HG02970 (cell line): ENCODE measurements around the gene TUBA4A.

ENCODE experiments used
- ATAC-seq: cut with Tn5 transposase; IDR thresholded peaks from one replicate; pipeline ENCODE4 v1.9.1; 2021; ENCODE audit warnings: mild to moderate bottlenecking, moderate library complexity, moderate number of reproducible peaks; ENCODE audit not compliant: unreplicated experiment, low FRiP score

The TUBA4A gene

GRCh38 chr2:219253753-219254589 lies at the start of gene TUBA4A:
TUBA4A (minus strand) TSS chr2:219253918; CDS start chr2:219253858, 60 bp downstream.
- ATAC-seq = peak; percentile 44

GRCh38 chr2:219302412-219302968 lies 48.8 kb upstream of the TUBA4A start:
- ATAC-seq = no peak

DNA sequence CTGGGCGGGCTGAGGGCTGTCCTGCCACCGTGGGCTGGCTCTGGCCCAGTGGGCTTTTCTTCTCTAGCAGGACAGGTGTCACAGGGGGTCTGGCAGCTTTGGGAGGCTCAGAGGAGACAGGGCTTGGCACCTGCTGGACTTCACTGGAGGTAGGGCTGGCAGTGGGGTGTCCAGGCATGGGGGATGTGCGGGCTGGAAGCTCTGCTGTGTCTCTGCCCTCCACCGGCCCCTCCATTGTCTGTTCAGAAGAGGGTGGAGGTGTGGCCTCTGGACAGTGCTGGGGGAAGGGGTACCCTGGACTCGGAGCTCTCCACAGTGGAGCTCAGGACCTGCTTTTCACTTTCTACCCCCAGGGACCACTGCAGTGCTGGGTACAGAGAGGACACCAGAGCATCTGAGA lies 46.3 kb upstream of the TUBA4A start:
- no peak for ATAC-seq

- ATAC-seq = no peak
Measured at GRCh38 chr2:219299372-219299760, 45.6 kb upstream of the TUBA4A start.

GRCh38 chr2:219298759-219299371 lies 45.1 kb upstream of the TUBA4A start:
- ATAC-seq = no peak

DNA sequence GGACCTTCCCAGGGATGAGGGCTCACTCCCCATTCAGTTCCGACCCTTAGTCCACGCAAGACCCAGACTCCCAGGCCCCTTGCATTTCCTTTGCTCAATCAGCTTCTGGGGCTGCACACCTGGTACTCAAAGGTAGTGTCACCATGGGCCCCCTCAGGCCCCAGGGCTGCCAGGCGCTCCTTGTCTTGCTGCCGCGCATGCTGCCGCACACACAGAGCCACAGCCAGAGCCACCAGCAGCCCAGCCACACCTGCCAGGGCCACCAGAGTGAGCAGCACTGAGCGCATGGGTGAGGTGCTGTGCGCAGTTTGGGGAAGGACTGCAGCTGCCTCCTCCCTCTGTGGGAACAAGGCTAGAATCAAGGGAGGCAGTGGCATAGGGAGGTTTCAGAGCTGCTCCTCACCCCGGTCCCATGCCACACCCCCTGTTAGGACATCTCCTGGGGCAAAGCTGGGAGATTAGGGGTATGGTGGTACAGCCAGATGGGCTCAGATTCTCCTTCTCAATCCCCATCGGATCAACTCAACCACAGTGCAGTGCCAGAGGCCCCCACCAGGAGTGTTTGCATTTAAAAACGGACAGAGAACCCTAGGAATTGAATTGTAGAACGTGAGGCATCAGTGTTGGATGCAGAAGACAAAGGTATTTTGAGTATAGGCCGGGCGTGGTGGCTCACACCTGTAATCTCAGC lies 44.2 kb upstream of the TUBA4A start:
- no peak for ATAC-seq

DNA sequence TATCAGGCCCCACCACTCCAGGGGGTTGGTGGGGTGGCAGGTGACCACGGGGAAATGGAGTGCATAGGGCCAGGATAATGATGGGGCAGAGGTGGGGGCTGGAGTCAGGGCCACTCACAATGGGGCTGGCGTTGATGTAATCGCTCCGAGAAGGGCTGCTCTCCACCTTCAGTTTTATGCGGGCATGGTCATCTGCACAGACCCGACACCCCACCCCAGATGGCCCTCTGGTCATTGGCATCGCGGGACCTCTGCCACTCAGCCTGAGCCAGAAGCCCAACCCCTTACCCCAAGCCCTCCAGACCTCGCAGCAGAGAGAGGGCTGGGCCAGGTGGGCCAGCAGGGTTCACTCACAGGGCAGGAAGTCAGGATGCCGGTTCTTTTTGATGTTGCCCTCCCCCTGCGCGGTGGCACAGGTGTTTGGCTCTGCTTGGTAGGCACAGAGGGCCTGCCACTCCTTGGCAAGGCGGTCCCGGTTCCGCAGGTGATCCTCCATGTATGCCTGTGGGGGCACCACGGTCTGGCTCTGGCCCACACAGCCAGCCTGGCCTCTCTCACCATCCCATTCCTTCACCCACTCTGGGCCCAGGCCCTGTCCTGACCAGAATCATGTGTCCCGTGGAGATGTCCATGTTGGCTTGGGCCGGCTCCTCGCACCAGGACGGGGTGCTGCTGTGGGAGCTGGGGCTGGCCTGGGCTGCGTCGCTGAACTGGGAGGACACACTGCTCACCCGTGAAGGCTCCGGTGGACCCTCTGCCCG lies 43.1 kb upstream of the TUBA4A start:
- no peak for ATAC-seq

DNA sequence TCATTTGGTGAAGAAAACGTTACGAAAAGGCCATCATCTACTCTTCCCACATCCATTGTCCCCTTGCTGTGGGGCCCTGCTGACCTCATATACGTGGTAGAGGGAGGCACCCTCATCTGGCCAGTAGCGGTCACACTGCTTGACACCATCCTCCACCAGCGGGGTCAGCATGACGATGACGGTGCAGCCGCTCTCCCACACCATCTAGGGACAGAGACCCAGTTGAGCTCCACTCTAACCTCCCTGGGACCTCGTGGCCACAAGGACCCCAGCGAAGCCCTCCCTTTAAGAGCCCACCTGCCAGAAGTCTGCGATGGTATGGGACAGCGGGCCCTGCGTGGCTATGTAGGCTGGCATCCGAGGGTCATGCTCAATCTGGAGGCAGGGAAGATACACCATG lies 42.4 kb upstream of the TUBA4A start:
- no peak for ATAC-seq

DNA sequence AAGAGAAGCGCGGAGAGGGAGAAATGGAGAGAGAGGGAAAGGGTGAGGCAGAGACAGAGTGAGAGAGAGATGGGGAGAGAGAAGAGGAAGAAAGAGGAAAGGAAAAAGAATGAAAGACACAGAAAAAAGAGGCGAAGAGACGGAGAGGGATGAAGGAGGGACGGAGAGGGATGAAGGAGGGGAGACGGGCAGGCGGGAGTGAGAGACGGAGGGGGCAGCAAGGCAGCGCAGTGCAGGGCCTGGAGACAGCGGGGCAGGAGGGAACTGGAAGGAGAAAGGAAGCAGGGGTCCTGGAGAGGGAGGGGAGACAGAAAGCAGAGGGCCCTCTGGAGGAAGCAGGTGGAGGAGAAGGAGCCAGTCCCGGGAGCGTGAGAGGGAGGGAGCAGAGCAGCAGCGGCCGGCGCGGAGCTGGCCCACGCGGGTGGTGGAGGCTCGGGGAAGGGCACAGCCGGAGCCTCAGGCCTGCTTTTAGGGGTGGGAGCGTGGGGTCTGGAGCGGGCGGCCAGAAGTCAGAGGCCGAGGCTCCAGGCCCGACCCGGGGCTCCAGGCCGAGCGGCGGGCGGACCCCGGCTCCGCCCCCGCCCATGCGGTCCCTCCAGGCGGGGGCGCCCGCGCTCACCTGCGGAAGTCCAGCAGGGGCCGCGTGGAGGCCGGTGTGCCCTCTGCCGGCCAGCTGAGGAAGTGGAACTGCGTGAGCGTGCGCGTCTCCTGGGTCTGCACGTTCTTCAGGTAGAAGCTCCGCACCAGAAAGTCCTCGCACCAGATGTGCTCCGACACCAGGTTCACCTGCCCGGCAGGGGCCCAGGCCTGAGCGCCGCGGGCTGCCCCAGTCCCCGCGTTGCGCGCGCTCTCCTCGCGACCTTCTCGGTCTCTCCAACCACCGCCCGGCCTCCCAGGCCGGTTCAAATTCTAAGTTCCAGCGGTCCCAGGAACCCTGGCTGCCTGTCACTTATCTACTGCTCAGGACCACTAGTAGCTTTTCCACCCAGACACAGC lies 40.9 kb upstream of the TUBA4A start:
- peak; percentile 82 for ATAC-seq

DNA sequence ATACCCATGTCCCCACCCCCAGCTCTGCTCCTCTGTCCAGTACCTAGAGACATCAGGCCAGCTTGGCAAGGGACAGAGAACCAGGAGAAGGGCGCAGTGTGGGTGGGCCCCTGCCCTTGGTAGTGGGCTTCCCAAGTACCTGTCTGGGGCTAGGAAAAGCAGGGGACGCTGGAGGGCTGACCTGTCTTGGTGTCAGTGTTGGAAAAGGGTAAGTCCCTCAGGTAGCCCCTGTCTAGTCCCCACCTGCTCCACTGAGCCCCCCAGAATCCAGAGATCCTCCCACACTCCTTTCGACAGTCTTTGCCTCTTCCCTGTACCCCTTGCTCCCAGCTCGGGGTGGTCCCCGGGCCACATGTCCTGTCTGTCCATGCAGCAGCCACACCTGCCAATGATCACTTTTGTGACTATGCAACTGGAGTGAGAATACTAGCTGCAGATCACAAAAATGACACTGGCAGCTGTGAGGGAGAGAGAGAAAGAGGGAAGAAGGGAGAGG lies 40.1 kb upstream of the TUBA4A start:
- ATAC-seq = no peak

DNA sequence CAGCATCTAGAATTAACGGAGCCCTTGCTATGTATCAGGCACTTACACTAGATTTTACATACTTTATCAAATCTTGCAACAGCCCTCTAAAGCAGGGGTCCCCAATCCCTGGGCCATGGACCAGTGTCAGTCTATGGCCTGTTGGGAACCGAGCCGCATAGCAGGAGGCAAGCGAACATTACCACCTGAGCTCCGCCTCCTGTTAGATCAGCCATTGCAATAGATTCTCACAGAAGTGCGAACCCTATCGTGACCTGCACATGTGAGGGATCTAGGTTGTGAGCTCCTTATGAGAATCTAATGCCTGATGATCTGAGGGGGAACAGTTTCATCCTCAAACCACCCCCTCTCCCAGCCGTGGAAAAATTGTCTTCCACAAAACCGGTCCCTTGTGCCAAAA lies 38.9 kb upstream of the TUBA4A start:
- ATAC-seq = no peak

GRCh38 chr2:219291910-219292490 lies 38.3 kb upstream of the TUBA4A start:
- ATAC-seq = no peak

- no peak for ATAC-seq
Measured at GRCh38 chr2:219291394-219291793, 37.7 kb upstream of the TUBA4A start.

- no peak for ATAC-seq
Measured at GRCh38 chr2:219290381-219291171, 36.9 kb upstream of the TUBA4A start.

- ATAC-seq = no peak
Measured at GRCh38 chr2:219289537-219290361, 36.0 kb upstream of the TUBA4A start.

DNA sequence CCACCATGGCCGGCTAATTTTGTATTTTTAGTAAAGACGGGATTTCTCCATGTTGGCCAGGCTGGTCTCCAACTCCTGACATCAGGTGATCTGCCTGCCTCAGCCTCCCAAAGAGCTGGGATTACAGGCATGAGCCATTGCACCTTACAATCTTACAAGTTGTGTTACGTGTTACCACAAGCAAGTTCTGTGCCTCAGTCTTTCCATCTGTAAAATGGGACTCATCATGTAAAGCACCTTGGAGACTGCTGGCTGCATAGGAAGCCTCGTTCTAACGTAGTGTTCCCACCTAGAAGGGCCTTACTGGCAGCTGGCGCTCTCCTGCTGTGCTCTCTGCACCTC lies 35.4 kb upstream of the TUBA4A start:
- ATAC-seq = no peak

DNA sequence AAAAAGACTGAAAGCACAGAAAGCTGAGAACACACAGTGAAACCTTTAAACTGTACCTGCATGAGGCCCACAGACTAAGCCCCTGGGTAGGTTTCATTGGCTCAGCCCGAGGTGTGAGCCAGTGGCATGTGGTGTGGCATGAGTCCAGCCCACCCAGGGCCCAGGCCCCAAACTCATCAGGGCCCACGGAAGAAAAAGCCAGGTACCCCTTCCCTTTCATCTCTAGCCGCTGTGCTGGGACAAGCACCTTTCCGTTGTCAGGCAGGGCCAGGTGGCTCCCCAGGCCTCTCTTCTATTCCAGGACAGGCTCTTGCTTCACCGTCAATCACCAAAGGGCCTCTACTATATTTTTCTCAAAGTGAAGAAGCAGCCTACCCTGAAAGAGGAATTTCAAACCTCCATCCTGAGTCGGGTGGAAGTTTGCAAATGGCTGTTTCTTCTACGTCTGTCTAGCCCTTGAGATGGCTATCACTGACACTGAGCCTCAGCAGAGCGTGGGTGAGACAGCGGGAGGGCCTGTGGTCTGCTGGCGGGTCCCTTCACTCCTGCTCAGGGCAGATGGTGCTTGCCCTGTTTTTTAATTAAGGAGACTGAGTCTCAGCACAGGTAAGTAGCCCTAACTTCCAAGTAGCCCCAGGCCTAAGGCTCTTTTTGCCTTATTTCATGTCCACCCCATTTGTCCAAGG lies 34.0 kb upstream of the TUBA4A start:
- no peak for ATAC-seq
